Measurements from ENCODE around the gene ADAMTS17. TPM values are rescaled to one million over a fixed set of nuclear protein-coding genes. Genes with fewer than 3 reads are reported as not detected.

The ADAMTS17 gene
- total RNA-seq, 1 donor from 2014 or later: 12.4 TPM

- no peak for DNase-seq
Observed at GRCh38 chr15:100252359-100252758, 89.4 kb downstream of the ADAMTS17 start.

- DNase-seq: peak; percentile 81
Observed at GRCh38 chr15:100250176-100250800, 91.5 kb downstream of the ADAMTS17 start.

GRCh38 chr15:100249096-100249815 lies 92.5 kb downstream of the ADAMTS17 start:
- no peak for DNase-seq

GRCh38 chr15:100248236-100248635 lies 93.5 kb downstream of the ADAMTS17 start:
- DNase-seq: no peak

- DNase-seq: peak; percentile 68
Observed at GRCh38 chr15:100247228-100248225, 94.2 kb downstream of the ADAMTS17 start.

GRCh38 chr15:100245855-100246254 lies 95.9 kb downstream of the ADAMTS17 start:
- no peak for DNase-seq

GRCh38 chr15:100245487-100245820 lies 96.3 kb downstream of the ADAMTS17 start:
- DNase-seq: no peak

- DNase-seq: no peak
Observed at GRCh38 chr15:100244796-100245486, 96.8 kb downstream of the ADAMTS17 start.

GRCh38 chr15:100242989-100243388 lies 98.8 kb downstream of the ADAMTS17 start:
- DNase-seq: no peak

GRCh38 chr15:100241572-100242482 lies 99.9 kb downstream of the ADAMTS17 start:
- peak; percentile 61 for DNase-seq

- DNase-seq: no peak
Observed at GRCh38 chr15:100236981-100237720, 104.6 kb downstream of the ADAMTS17 start.

- peak; percentile 54 for DNase-seq
Observed at GRCh38 chr15:100235030-100235617, 106.7 kb downstream of the ADAMTS17 start.

GRCh38 chr15:100234158-100235029 lies 107.4 kb downstream of the ADAMTS17 start:
- DNase-seq: peak; percentile 83

GRCh38 chr15:100230784-100231183 lies 111.0 kb downstream of the ADAMTS17 start:
- DNase-seq: peak; percentile 19

GRCh38 chr15:100229181-100230163 lies 112.3 kb downstream of the ADAMTS17 start:
- no peak for DNase-seq

GRCh38 chr15:100227781-100228180 lies 114.0 kb downstream of the ADAMTS17 start:
- DNase-seq: no peak

- DNase-seq: no peak
Observed at GRCh38 chr15:100226107-100226506, 115.7 kb downstream of the ADAMTS17 start.

Measured in tongue (tissue), 2 donors.